H9 (cell line): ENCODE data around the gene AP3S1. TPM values are rescaled to one million over a fixed set of nuclear protein-coding genes. Genes with fewer than 3 reads are reported as not detected.

Source experiments
- DNase-seq: peaks from one replicate; pipeline ENCODE4 v3.0.0-alpha.2; 2017
- H2AFZ ChIP-seq: one replicate; pipeline ENCODE4 v1.6.1; 2013; ENCODE audit warnings: mild to moderate bottlenecking, low read length, control low read depth, moderate library complexity
- H2AK5ac ChIP-seq: 2 replicates; pipeline ENCODE4 v1.6.1; 2013; ENCODE audit warnings: low read length, control low read depth, mixed read lengths; ENCODE audit not compliant: insufficient read length
- H2BK120ac ChIP-seq: one replicate; pipeline ENCODE4 v1.6.1; 2013; ENCODE audit warnings: low read depth, mild to moderate bottlenecking, low read length, control low read depth, inconsistent platforms; ENCODE audit not compliant: poor library complexity, severe bottlenecking
- H2BK12ac ChIP-seq: 2 replicates; pipeline ENCODE4 v1.6.1; 2013; ENCODE audit warnings: low read length, control low read depth, mixed read lengths, low read depth; ENCODE audit not compliant: insufficient read length
- H2BK15ac ChIP-seq: 2 replicates; pipeline ENCODE4 v1.6.1; 2013; ENCODE audit warnings: low read depth, low read length, control low read depth
- H2BK20ac ChIP-seq: one replicate; pipeline ENCODE4 v1.6.1; 2013; ENCODE audit warnings: low read depth, mild to moderate bottlenecking, low read length, control low read depth, inconsistent platforms; ENCODE audit not compliant: poor library complexity, severe bottlenecking
- H2BK5ac ChIP-seq: 2 replicates; pipeline ENCODE4 v1.6.1; 2013; ENCODE audit warnings: low read length, control low read depth, mixed read lengths; ENCODE audit not compliant: insufficient read length
- H3K14ac ChIP-seq: 2 replicates; pipeline ENCODE4 v1.6.1; 2013; ENCODE audit warnings: low read length, control low read depth; ENCODE audit not compliant: insufficient read depth
- H3K18ac ChIP-seq: 2 replicates; pipeline ENCODE4 v1.6.1; 2013; ENCODE audit warnings: low read depth, mild to moderate bottlenecking, mixed read lengths, low read length, control low read depth; ENCODE audit not compliant: insufficient read length
- H3K23ac ChIP-seq: 2 replicates; pipeline ENCODE4 v1.6.1; 2013; ENCODE audit warnings: low read length, control low read depth, mixed read lengths, low read depth; ENCODE audit not compliant: insufficient read length
- H3K23me2 ChIP-seq: 2 replicates; pipeline ENCODE4 v1.6.1; 2013; ENCODE audit warnings: low read depth, mild to moderate bottlenecking, mixed read lengths, low read length, control low read depth; ENCODE audit not compliant: insufficient read length, poor library complexity, severe bottlenecking
- H3K27ac ChIP-seq: 2 replicates; pipeline ENCODE4 v1.5.1; 2013; ENCODE audit warnings: low read length, control low read depth, mixed read lengths, low read depth; ENCODE audit not compliant: insufficient read length
- H3K27me3 ChIP-seq: 2 replicates; pipeline ENCODE4 v1.6.1; 2013; ENCODE audit warnings: low read length, control low read depth, inconsistent platforms; ENCODE audit not compliant: insufficient read depth
- H3K4ac ChIP-seq: 2 replicates; pipeline ENCODE4 v1.6.1; 2013; ENCODE audit warnings: low read depth, mild to moderate bottlenecking, control low read depth, inconsistent platforms, low read length, moderate library complexity
- H3K4me1 ChIP-seq: 2 replicates; pipeline ENCODE4 v1.6.1; 2013; ENCODE audit warnings: low read length, control low read depth, inconsistent platforms; ENCODE audit not compliant: insufficient read depth
- H3K4me2 ChIP-seq: 2 replicates; pipeline ENCODE4 v1.6.1; 2013; ENCODE audit warnings: low read length, control low read depth, mixed read lengths; ENCODE audit not compliant: insufficient read length, insufficient read depth
- H3K56ac ChIP-seq: 2 replicates; pipeline ENCODE4 v1.6.1; 2013; ENCODE audit warnings: low read depth, mild to moderate bottlenecking, mixed read lengths, low read length, control low read depth; ENCODE audit not compliant: insufficient read length
- H3K79me1 ChIP-seq: 2 replicates; pipeline ENCODE4 v1.6.1; 2013; ENCODE audit warnings: low read depth, mild to moderate bottlenecking, moderate library complexity, low read length, control low read depth, inconsistent platforms; ENCODE audit not compliant: insufficient read depth, poor library complexity, severe bottlenecking
- H3K79me2 ChIP-seq: 2 replicates; pipeline ENCODE4 v1.6.1; 2013; ENCODE audit warnings: low read length, control low read depth, inconsistent platforms; ENCODE audit not compliant: insufficient read depth
- H3K9ac ChIP-seq: 2 replicates; pipeline ENCODE4 v1.6.1; 2013; ENCODE audit warnings: low read length, control low read depth, mixed read lengths; ENCODE audit not compliant: insufficient read length; ENCODE audit errors: extremely low read depth
- H3K9me3 ChIP-seq: one replicate; pipeline ENCODE4 v1.6.1; 2013; ENCODE audit warnings: low read depth, low read length, inconsistent platforms; ENCODE audit not compliant: control insufficient read depth
- H3T11ph ChIP-seq: one replicate; pipeline ENCODE4 v1.6.1; 2013; ENCODE audit warnings: mild to moderate bottlenecking, low read length, control low read depth, inconsistent platforms
- H4K20me1 ChIP-seq: one replicate; pipeline ENCODE4 v1.6.1; 2013; ENCODE audit not compliant: control insufficient read depth, insufficient read length, insufficient read depth
- H4K5ac ChIP-seq: 2 replicates; pipeline ENCODE4 v1.6.1; 2013; ENCODE audit warnings: low read depth, mild to moderate bottlenecking, mixed read lengths, low read length, control low read depth; ENCODE audit not compliant: insufficient read length
- H4K8ac ChIP-seq: replicated peaks from 2 replicates; pipeline ENCODE4 v1.6.1; 2013; ENCODE audit warnings: low read length, control low read depth, mixed read lengths, low read depth; ENCODE audit not compliant: insufficient read length
- H4K91ac ChIP-seq: 2 replicates; pipeline ENCODE4 v1.6.1; 2013; ENCODE audit warnings: low read depth, mild to moderate bottlenecking, moderate library complexity, mixed read lengths, low read length, control low read depth; ENCODE audit not compliant: insufficient read length
- H3K27ac Mint-ChIP-seq, 3 experiments: 2 replicates in 2 of 3; 3 replicates in 1 of 3; pipeline ENCODE4 v1.8.0; 2020 to 2021; ENCODE audit warnings: mixed read lengths in 3 of 3, mild to moderate bottlenecking in 1 of 3, moderate library complexity in 1 of 3
- H3K27me3 Mint-ChIP-seq: 2 replicates; pipeline ENCODE4 v1.8.0; 2021; ENCODE audit warnings: low read depth, mild to moderate bottlenecking, moderate library complexity, mixed read lengths
- H3K36me3 Mint-ChIP-seq, 3 experiments: 2 replicates in 2 of 3; 3 replicates in 1 of 3; pipeline ENCODE4 v1.8.0; 2020 to 2021; ENCODE audit warnings: low read depth in 3 of 3, mixed read lengths in 3 of 3; ENCODE audit not compliant: insufficient read depth in 1 of 3
- H3K4me1 Mint-ChIP-seq, 2 experiments: 2 replicates each; pipeline ENCODE4 v1.8.0; 2020; ENCODE audit warnings: mixed read lengths in 2 of 2
- H3K4me3 Mint-ChIP-seq, 2 experiments: 2 replicates in 1 of 2; 3 replicates in 1 of 2; pipeline ENCODE4 v1.8.0; 2020 to 2021; ENCODE audit warnings: mild to moderate bottlenecking in 2 of 2, mixed read lengths in 2 of 2, moderate library complexity in 1 of 2
- H3K9me3 Mint-ChIP-seq, 2 experiments: 2 replicates in 1 of 2; 3 replicates in 1 of 2; pipeline ENCODE4 v1.8.0; 2020; ENCODE audit warnings: mild to moderate bottlenecking in 2 of 2, mixed read lengths in 2 of 2, moderate library complexity in 1 of 2
- CTCF ChIP-seq: fragments of 200-600 bp; sonication (generic); conservative IDR thresholded peaks from 3 replicates; pipeline ENCODE4 v1.8.0; 2021; ENCODE audit warnings: antibody characterized with exemption, mild to moderate bottlenecking
- WGBS: extraction: QIAGEN DNeasy Blood & Tissue Kit; methylation state at CpG from one replicate; pipeline ENCODE4 v1.1.7; 2013; ENCODE audit warnings: missing lambda C conversion rate, low lambda C conversion rate, mixed read lengths; ENCODE audit not compliant: insufficient read length; ENCODE audit errors: extremely low coverage; 5-methylcytosine and 5-hydroxymethylcytosine counted together
- total RNA-seq: library from RNA; stranded (reverse); gene quantifications from 2 replicates; pipeline ENCODE4 v1.2.1, GENCODE V29; 2021

Gene AP3S1
- total RNA-seq, 1 experiment from 2014 or later = 78.4 TPM

- Histone ChIP-seq H2BK20ac (no peak overlapping the region), H3K18ac (no peak overlapping the region), H3K9ac (peak overlapping the region; percentile 93), H3K27me3 (no peaks in the 10 kb centered on the region), H3K23me2 (peaks cover 8% of the 10 kb centered on the region), H2BK120ac (no peak overlapping the region), H4K91ac (no peak overlapping the region), H3K9me3 (no peaks in the 10 kb centered on the region), H2BK15ac (no peak overlapping the region), H3K4me1 (no peaks in the 10 kb centered on the region), H2BK12ac (no peak overlapping the region), H3K79me1 (peaks cover 10% of the 10 kb centered on the region), H3K14ac (no peak overlapping the region), H4K8ac (no peak overlapping the region), H2AK5ac (no peak overlapping the region), H4K20me1 (no peaks in the 10 kb centered on the region), H3K56ac (no peak overlapping the region), H3K4me2 (peak overlapping the region; percentile 62), H3K4ac (no peak overlapping the region), H3K27ac (no peak overlapping the region), H4K5ac (no peak overlapping the region), H3K23ac (no peak overlapping the region), H2BK5ac (no peak overlapping the region), H3T11ph (no peak overlapping the region), H2AFZ (no peak overlapping the region), H3K79me2 (peaks cover 9% of the 10 kb centered on the region; the same call in 1 of the 2 replicates)
- WGBS = no CpG with 5 or more reads among the region's 5 CpGs
- no peak for DNase-seq
- no peaks in the 10 kb centered on the region for H3K27me3 Mint-ChIP-seq
- H3K9me3 Mint-ChIP-seq = no peaks in the 10 kb centered on the region
- TF ChIP-seq CTCF = no peak
- peak overlapping the region; percentile 96 to 97 for H3K4me3 Mint-ChIP-seq
- H3K36me3 Mint-ChIP-seq = peaks cover 12 to 23% (median 19%) of the 10 kb centered on the region in 3 experiments; a peak in 6 of 7 replicates
- H3K4me1 Mint-ChIP-seq = peaks cover 26 to 27% of the 10 kb centered on the region in 2 experiments
- H3K27ac Mint-ChIP-seq = peak overlapping the region; percentile 99 to 100 (median 99)
Measured at GRCh38 chr5:115840873-115841272, 862 bp upstream of the AP3S1 start.
